ENCODE data around the gene IL17B.

IL17B gene

DNA sequence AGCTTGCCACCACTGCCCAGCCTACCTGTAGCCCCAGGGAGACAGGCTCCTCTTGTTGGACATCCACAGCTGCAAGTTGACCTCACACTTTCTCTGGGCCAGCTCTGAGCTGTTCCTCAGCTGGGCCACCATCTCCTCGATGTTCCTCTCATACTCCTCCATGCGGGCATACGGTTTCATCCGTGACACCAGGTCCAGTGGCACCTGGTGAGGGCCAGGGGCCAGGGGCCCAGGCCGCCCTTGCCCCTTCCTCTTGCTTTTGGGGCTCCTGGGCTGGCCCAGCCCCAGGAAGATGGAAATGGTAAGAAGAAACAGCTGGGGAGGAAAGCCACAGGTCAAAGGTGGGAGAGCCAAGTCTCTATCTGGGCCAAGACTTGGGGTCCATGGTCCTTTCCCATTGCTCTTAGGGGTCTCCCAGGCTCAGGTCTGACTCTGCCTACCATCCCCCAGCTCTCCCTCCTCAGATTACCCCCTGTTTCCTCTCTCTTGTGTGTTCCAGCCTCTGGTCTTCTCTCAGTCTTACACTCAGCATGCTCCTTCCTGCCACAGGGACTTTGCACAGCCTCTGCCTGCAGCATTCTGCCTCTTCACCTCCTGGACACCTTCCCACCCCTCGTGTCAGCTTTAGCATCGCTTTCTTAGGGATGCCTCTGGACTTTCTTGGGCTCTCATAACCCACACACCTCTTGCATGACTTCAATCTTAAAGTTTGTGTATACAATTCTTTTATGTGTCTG, 2.2 kb downstream of the IL17B start:
- no peak for DNase-seq (ENCODE audit: low read depth)

GRCh38 chr5:149376104-149376503, 3.0 kb downstream of the IL17B start:
- DNase-seq (ENCODE audit: low read depth), result no peak

DNA sequence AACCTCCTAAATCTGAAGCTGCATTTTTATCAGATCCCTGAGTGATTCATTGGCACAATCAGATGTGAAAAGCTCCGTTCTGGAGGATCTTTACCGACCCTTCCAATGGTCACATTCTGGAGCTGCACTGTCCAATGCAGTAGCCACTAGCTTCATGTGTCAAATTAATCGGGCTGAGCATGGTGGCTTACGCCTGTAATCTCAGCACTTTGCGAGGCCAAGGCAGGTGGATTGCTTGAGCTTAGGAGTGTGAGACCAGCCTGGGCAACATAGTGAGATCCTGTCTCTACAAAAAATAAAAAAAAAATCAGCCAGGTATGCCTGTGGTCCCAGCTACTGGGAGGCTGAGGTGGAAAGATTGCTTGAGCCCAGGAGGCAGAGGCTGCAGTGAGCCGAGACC, 3.7 kb downstream of the IL17B start:
- no peak for DNase-seq (ENCODE audit: low read depth)

- no peak for DNase-seq (ENCODE audit: low read depth)
Measured at GRCh38 chr5:149374801-149375200, 4.3 kb downstream of the IL17B start.

DNA sequence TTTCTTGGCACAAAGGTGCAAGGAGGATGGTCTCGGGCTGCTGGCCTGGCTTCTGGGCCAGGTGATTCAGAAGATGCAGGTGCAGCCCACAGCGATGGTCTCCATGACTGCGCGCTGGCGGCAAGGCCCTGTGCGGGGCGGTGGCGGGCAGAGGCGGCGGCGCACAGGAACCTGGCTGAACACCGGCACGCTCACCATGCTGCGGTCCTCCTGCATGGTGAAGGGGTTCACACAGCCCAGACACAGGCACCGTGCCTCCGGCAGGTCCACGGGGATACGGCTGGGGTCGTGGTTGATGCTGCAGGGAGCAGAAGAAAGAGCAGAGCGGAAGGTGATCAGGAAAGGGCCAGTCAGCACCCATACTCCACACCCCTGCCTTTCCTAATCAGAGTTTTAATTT, 4.8 kb downstream of the IL17B start:
- no peak for DNase-seq (ENCODE audit: low read depth)

- no peak for DNase-seq (ENCODE audit: low read depth)
Measured at GRCh38 chr5:149372932-149373331, 6.2 kb downstream of the IL17B start.

GRCh38 chr5:149372076-149372795, 6.9 kb downstream of the IL17B start:
- DNase-seq (ENCODE audit: low read depth), result no peak

- DNase-seq (ENCODE audit: low read depth), result peak; percentile 74
Measured at GRCh38 chr5:149371296-149371962, 7.7 kb downstream of the IL17B start.

DNA sequence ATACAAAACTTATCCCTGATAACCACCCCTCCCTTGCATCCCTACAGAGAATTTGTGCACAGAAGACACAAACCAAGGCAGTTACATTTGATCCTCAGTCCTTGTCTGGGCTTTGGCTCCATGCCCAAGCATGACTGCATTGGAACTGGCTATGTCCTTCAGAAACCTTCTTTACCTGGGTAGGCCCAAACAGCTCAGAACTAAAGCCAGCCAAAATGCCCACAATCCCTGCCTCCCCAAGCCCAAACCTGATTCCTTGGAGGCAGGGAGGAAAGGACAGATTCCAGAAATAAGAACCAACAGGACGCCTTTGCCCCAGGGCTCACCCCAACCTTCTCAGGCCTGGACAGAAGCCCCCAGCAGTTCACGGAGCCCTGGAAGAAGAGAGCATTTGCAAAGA, 8.2 kb downstream of the IL17B start:
- no peak for DNase-seq (ENCODE audit: low read depth)

DNA sequence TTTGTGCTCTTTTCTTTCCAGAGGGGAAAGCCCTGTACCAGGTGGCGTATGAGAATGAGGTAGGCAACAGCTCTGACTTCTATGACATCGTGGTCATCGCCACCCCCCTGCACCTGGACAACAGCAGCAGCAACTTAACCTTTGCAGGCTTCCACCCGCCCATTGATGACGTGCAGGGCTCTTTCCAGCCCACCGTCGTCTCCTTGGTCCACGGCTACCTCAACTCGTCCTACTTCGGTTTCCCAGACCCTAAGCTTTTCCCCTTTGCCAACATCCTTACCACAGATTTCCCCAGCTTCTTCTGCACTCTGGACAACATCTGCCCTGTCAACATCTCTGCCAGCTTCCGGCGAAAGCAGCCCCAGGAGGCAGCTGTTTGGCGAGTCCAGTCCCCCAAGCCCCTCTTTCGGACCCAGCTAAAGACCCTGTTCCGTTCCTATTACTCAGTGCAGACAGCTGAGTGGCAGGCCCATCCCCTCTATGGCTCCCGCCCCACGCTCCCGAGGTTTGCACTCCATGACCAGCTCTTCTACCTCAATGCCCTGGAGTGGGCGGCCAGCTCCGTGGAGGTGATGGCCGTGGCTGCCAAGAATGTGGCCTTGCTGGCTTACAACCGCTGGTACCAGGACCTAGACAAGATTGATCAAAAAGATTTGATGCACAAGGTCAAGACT, 11.0 kb downstream of the IL17B start:
- DNase-seq (ENCODE audit: low read depth), result no peak

GRCh38 chr5:149367249-149367971, 11.7 kb downstream of the IL17B start:
- peak; percentile 85 for DNase-seq (ENCODE audit: low read depth)

- DNase-seq (ENCODE audit: low read depth), result no peak
Measured at GRCh38 chr5:149366169-149366729, 12.8 kb downstream of the IL17B start.

DNA sequence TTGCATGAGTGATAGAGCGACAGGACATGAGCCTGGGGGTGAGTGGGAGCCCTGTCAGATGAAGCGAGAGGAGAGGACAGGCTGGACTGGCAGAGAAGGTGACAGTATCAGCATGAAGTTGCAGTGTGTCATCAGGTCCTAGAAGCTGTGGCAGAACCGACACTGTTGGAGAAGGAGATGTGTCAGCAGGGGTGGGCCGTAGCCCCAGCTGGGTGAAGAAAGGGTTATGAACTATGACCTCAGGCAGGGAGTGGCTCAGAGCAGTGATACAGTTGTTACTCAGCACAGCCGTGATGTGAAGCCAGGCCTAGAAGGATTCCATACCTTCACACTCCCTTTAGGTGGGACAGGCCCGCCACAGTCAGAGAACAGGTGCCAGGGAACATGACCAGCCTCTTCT, 13.7 kb downstream of the IL17B start:
- peak; percentile 38 for DNase-seq (ENCODE audit: low read depth)

- DNase-seq (ENCODE audit: low read depth), result no peak
Measured at GRCh38 chr5:149364719-149365118, 14.4 kb downstream of the IL17B start.

DNA sequence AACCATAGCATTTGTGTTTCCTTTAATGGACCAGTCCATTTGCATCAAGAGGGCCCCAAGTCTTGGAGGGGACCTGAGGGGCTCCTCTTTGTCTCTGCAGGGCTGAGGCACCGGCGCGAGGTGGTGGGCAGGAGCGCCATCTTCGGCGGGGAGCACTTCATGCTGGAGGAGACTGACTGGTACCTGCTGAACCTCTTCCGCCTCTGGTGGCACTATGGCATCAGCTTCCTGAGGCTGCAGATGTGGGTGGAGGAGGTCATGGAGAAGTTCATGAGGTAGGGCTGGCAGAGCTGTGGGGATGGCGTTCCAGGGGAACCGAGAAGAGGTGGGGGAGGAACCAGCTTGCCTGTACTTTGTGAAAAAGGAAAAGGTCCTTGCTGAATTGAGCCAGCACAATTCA, 15.2 kb downstream of the IL17B start:
- no peak for DNase-seq (ENCODE audit: low read depth)

- DNase-seq (ENCODE audit: low read depth), result no peak
Measured at GRCh38 chr5:149363358-149363757, 15.7 kb downstream of the IL17B start.

DNA sequence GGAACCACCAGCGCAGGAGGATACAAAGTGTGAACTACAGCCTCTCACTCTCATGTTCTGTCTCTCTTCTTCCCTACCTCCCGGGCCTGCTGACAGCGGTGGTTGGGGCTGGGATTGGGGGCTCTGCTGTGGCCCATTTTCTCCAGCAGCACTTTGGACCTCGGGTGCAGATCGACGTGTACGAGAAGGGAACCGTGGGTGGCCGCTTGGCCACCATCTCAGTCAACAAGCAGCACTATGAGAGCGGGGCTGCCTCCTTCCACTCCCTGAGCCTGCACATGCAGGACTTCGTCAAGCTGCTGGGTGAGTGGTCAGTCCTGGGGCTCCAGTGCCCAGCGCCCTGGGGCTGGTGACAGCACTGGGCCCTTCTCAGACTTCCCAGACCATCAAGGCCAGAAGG, 16.6 kb downstream of the IL17B start:
- DNase-seq (ENCODE audit: low read depth), result no peak

GRCh38 chr5:149360272-149360671, 18.8 kb downstream of the IL17B start:
- DNase-seq (ENCODE audit: low read depth), result no peak

DNA sequence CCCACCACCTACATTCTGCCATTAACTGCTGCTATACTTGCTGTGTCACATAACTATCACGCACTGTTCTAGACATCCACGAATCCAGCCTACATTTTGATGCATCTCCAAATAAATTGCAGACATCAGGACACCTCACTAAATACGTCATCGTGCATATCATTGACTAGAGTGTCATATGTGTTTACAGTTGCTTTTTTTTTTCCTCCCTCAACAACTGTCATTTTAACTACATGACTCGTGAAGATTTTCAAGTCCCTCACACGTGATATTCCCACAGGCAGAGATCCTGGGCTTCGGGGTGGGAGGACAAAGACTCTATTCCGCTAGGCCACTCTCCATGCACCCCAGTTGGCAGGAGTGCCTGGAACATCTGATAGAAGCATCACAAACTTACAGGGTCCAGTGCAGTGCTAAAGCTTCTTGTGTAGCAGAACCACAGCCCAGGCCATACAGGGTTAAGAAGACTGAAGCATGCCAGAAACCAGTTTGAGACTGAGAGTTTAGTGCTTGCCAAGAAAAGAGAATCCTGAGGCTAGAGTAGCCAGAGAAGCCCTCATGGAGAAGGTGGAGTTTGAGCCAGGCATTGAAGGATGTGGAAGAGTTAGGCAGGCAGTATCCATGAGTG, 20.1 kb downstream of the IL17B start:
- no peak for DNase-seq (ENCODE audit: low read depth)

- DNase-seq (ENCODE audit: low read depth), result peak; percentile 25
Measured at GRCh38 chr5:149358294-149358651, 20.8 kb downstream of the IL17B start.

Data from ELR (cell line).